WI38 (cell line): Measurements from ENCODE around the gene UBE3C.

Experiments
- H3K4me3 ChIP-seq: 2 replicates; pipeline ENCODE4 v1.5.1; 2011; ENCODE audit warnings: low read depth, mild to moderate bottlenecking, control low read depth, low read length
- TF ChIP-seq, protein P1 (sequence below): IDR thresholded peaks from 2 replicates; pipeline ENCODE4 v1.5.1; 2012; ENCODE audit warnings: low read depth, mild to moderate bottlenecking, control low read depth, low read length

UBE3C gene

DNA sequence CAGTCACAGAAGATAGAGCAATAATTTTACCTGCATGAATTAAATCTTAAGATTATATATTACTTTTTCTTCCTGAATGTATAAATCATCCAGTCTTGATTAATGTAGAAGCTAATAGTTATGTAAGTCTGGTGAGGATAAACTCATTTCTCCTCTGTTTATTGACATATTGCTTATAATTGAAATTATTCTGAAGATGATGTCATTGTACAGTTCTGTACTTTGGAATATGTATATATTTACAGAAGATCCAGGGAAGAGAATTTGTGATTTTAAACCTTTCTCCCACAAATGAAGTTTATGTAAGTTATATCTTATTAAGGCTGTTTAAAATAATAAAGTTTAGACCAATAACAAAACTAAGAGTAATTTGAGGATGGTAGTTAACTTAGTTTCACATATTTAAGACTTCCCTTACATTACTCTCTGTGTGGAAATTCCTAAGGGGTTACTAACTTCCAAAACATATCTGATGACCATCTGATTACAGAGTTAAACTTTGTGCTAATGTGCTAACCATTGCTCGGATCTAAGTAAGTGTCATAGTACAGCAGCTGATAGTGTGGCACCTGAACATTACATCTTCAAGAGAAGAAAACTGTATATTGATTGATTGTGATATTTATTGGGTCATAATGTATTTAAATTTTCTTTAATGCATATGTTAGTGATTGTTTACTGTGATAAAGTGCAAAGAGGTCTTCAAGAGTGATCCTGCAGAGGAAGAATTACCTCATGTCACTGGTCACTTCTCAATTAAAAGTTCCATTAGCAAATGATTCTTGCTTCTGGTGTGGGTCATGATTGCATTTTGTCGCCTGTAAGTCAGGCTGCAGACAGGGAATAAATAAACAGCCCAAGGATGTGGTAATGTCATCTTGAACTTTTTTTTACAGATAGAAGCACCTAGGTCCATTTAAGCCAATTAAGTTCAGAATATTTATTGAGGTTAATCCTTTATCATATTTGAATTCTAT, 96.9 kb downstream of the UBE3C start:
- H3K4me3 ChIP-seq, result no peak overlapping the region
- TF ChIP-seq, protein P1, sequence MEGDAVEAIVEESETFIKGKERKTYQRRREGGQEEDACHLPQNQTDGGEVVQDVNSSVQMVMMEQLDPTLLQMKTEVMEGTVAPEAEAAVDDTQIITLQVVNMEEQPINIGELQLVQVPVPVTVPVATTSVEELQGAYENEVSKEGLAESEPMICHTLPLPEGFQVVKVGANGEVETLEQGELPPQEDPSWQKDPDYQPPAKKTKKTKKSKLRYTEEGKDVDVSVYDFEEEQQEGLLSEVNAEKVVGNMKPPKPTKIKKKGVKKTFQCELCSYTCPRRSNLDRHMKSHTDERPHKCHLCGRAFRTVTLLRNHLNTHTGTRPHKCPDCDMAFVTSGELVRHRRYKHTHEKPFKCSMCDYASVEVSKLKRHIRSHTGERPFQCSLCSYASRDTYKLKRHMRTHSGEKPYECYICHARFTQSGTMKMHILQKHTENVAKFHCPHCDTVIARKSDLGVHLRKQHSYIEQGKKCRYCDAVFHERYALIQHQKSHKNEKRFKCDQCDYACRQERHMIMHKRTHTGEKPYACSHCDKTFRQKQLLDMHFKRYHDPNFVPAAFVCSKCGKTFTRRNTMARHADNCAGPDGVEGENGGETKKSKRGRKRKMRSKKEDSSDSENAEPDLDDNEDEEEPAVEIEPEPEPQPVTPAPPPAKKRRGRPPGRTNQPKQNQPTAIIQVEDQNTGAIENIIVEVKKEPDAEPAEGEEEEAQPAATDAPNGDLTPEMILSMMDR, result no peak

DNA sequence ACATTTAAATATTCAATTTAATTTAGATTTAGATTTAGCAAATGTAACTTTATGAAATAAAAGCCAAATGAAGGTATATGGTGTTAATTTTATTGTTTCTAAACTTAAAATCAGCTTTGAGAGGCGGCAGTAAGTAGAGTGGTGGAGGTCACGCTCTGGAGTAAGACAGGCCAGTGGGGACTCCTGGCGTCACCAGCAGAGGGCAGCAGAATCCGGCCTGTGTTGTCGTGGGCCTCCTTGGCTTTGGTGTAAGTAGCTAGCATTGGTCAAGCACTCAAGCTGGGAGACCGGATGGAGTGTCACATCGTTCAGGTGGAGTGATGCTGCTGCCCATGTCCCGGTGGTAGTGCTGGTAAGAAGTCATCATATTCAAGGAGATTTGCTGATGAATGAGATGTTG, 99.4 kb downstream of the UBE3C start:
- TF ChIP-seq, protein P1, result no peak
- no peak overlapping the region for H3K4me3 ChIP-seq

DNA sequence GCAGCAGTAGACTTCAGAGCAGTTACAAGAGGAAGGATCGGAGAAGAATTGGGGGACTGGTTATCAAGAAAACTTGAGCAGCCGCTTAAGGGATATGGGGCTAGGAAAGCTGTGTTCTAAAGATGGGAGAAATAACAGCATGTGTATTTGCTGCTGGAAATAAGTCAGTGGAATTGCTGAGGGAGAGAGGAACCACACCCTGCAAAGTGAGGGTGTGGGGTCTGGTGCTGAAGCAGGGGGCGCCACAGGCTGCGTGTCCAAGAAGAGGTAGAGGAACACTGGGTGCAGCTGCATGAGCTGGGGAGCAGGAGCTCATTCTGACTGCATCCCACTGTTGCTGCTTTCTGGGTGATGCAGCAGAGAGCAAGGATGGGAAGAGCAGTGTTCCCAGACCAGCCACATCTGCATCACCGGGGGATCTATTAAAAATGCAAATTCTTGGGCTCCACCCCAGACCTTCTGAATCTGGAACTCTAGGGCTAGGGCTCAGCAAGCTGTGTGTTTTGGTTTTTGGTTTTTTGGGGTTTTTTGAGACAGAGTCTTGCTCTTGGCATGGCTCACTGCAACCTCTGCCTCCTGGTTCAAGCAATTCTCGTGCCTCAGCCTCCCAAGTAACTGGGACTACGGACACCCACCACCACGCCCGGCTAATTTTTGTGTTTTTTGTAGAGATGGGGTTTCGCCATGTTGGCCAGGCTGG, 101.0 kb downstream of the UBE3C start:
- no peak overlapping the region for H3K4me3 ChIP-seq
- TF ChIP-seq, protein P1, result no peak

DNA sequence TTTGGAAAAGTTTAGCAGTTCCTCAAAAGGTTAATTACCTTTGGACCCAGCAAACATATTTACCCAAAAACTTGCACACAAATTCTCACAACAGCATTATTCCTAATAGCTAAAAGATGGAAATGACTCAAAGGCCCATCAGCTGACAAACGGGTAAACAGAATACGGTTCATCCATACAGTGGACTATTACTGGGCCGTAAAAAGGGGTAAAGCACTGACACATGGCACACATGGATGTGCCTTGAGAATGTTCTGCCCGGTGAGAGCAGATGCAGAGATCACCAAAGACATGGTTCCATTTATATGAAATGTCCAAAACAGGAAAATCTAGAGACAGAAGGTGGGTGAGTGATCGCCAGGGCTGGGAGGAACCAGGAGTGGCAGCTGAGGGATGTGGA, 102.9 kb downstream of the UBE3C start:
- H3K4me3 ChIP-seq, result no peak overlapping the region
- TF ChIP-seq, protein P1, result no peak

DNA sequence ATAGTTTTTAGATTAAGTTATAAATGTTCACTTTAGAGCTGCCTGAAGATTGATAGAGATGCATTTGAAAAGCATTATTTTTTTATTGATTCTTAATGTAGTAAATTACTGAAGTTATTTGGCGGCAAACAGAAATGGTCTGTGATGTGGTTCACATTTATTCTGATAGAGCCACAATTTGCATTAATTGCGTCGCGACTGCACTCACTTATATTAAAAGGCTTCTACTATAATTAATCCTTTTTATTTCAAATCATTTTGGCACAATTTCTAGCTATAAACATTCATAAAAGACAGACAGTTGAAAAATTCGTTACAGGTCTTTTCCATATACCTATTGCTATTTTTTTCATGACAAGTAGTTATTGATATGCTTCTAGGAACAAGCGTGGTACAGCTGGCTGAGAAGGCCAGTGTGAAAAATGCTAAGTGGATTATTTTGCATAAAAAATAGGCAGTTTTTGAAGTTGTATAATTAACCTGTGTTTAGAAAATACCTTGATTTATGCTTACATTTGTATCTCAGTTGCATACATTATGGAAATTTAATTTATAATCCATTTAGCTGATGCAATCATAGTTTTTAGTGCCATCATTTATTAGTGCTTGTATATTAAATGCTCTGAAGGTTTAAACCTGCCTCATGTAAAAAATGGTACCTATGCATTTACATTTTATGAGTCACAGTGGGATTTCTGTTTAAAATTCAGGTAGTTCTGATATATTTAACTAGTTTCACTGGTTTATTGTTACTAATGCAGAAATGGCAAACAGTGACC, 106.0 kb downstream of the UBE3C start:
- TF ChIP-seq, protein P1, result no peak
- H3K4me3 ChIP-seq, result no peak overlapping the region

DNA sequence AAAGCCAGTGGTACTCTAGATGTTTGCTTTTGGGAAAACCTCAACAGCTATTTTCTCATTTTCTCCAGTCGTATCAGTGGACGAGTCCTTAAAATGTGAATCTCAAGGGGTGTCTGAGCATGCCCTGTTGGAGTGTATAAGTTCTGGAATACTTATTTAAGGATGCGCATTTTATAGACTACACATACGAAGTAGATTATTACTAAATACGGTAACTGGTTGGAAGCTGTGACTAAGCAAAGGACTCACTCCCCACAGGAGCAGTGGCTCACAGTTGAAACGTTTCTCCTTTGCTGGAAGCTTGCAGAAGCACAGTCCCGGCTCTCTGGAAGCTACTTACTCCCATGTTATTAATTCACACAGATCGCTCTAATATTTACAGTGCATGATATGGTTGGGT, 107.3 kb downstream of the UBE3C start:
- TF ChIP-seq, protein P1, result no peak
- no peak overlapping the region for H3K4me3 ChIP-seq
